ENCODE results near the gene EHD3. TPM values are rescaled to one million over a fixed set of nuclear protein-coding genes. Genes with fewer than 3 reads are reported as not detected.
"Not testable (repeated sequence)": the region's sequence is repeated elsewhere in the genome, so short reads cannot be mapped to it uniquely, and the experiment has no call there.

Gene EHD3
- total RNA-seq, 1 donor from 2014 or later, result 5.6 TPM

GRCh38 chr2:31283193-31283919 is 49.4 kb downstream of the EHD3 start:
- not testable (repeated sequence) for DNase-seq (ENCODE audit: low read depth)

- no peak for DNase-seq (ENCODE audit: low read depth)
Observed at GRCh38 chr2:31284107-31284506, 50.2 kb downstream of the EHD3 start.

GRCh38 chr2:31286230-31286629 is 52.3 kb downstream of the EHD3 start:
- no peak for DNase-seq (ENCODE audit: low read depth)

- DNase-seq (ENCODE audit: low read depth), result no peak
Observed at GRCh38 chr2:31286961-31287550, 53.1 kb downstream of the EHD3 start.

- no peak for DNase-seq (ENCODE audit: low read depth)
Observed at GRCh38 chr2:31287654-31288053, 53.7 kb downstream of the EHD3 start.

GRCh38 chr2:31294196-31294595 is 60.2 kb downstream of the EHD3 start:
- DNase-seq (ENCODE audit: low read depth), result no peak

GRCh38 chr2:31296641-31297287 is 62.8 kb downstream of the EHD3 start:
- no peak for DNase-seq (ENCODE audit: low read depth)

- DNase-seq (ENCODE audit: low read depth), result no peak
Observed at GRCh38 chr2:31297751-31298150, 63.8 kb downstream of the EHD3 start.

GRCh38 chr2:31299547-31299946 is 65.6 kb downstream of the EHD3 start:
- no peak for DNase-seq (ENCODE audit: low read depth)

GRCh38 chr2:31300309-31300708 is 66.4 kb downstream of the EHD3 start:
- no peak for DNase-seq (ENCODE audit: low read depth)

GRCh38 chr2:31302940-31303563 is 69.1 kb downstream of the EHD3 start:
- DNase-seq (ENCODE audit: low read depth), result no peak

GRCh38 chr2:31304816-31305215 is 70.9 kb downstream of the EHD3 start:
- no peak for DNase-seq (ENCODE audit: low read depth)

- DNase-seq (ENCODE audit: low read depth), result no peak
Observed at GRCh38 chr2:31312898-31313297, 78.9 kb downstream of the EHD3 start.

- DNase-seq (ENCODE audit: low read depth), result no peak
Observed at GRCh38 chr2:31314761-31315160, 80.8 kb downstream of the EHD3 start.

- DNase-seq (ENCODE audit: low read depth), result no peak
Observed at GRCh38 chr2:31317396-31317795, 83.4 kb downstream of the EHD3 start.

- DNase-seq (ENCODE audit: low read depth), result peak; percentile 86
Observed at GRCh38 chr2:31318361-31319336, 84.7 kb downstream of the EHD3 start.

Other genes with a start within 250 kb of the EHD3 start
- gene GALNT14, start 95.7 kb upstream of the EHD3 start, total RNA-seq, result not detected in 2 replicates
- gene CAPN14, start 16.6 kb upstream of the EHD3 start, total RNA-seq, result 0.05 TPM in 1 of 2 replicates, not detected in the other
- gene XDH, start 180.6 kb downstream of the EHD3 start, total RNA-seq, result 0.32 and 0.52 TPM in 2 replicates